Measurements from ENCODE around the gene PI4KB.
A peak's percentile ranks its signal among the peaks of the same experiment; 100 is the strongest.

The PI4KB gene

DNA sequence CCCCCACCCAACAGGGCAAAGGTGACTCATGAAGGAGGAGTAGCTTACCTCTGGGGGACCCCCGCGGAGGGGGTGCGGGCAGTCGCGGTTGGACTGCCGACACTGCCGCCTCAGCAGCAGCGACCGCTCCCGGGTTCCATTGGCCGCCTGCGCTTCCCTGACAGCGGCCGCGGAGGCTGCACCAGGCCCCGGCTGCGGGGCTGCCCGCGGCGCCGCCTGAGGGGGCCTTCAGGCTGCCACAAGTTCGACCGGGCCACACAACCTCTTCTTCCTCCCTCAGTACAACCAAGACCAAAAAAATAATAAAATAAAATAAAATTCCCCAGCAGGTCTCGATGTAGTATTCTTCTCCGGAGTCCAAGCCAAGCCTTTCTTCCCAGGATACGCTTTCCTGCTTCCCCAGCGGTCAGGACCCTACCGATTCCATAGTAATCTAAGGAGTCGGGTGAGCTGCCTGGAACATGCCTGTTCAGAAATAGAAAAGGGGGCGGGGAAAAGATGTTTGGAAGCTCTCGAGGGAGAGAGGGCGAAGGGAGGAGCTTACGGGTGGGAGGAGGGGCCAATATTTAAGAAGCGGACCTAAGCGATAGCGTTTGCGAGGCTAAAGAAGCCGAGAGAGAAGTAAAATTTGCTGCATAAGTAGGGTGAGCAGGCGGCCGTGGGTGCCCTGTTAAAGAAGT is at the start of gene PI4KB:
PI4KB (minus strand) TSS at position 194 of the 680 bp plus-strand sequence. CDS start 10,935 bp downstream, outside the sequence.
- H3K36me3 Mint-ChIP-seq = peaks cover 46% of the 10 kb centered on the region
- peaks cover 39% of the 10 kb centered on the region for H3K4me1 Mint-ChIP-seq
- no peaks in the 10 kb centered on the region for H3K9me3 Mint-ChIP-seq
- H3K27ac Mint-ChIP-seq = peak within 1 kb of the TSS; percentile 96
- peak within 1 kb of the TSS; percentile 88 for H3K4me3 Mint-ChIP-seq
- DNase-seq (ENCODE audit: low spot score in 2 of 2) (peak; percentile 65 to 93), ATAC-seq (peak; percentile 94)

DNA sequence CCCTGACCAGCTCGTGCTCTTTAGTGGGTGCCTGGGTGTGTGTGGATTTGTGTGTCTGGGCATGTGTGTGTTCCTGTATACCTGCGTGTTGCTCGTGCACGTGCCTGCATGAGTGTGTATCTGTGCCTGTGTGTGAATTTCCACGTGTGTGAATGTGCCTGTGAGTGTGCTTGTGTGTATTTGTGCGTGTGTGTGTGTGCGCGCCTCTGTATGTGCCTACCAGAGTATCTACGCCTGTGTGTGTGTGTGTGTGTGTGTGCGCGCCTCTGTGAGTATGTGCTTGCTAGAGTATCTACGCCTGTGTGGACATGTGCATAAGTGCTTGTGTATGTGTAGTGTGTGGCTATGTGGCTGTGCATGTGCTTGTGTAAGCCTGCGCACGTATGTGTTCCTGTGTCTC is 46.0 kb upstream of the PI4KB start:
- Mint-ChIP-seq H3K9me3 (no peaks in the 10 kb centered on the region), H3K36me3 (no peaks in the 10 kb centered on the region), H3K4me3 (no peak overlapping the region), H3K4me1 (no peaks in the 10 kb centered on the region), H3K27ac (no peak overlapping the region)
- DNase-seq (ENCODE audit: low spot score in 2 of 2) = no peak
- ATAC-seq = no peak

DNA sequence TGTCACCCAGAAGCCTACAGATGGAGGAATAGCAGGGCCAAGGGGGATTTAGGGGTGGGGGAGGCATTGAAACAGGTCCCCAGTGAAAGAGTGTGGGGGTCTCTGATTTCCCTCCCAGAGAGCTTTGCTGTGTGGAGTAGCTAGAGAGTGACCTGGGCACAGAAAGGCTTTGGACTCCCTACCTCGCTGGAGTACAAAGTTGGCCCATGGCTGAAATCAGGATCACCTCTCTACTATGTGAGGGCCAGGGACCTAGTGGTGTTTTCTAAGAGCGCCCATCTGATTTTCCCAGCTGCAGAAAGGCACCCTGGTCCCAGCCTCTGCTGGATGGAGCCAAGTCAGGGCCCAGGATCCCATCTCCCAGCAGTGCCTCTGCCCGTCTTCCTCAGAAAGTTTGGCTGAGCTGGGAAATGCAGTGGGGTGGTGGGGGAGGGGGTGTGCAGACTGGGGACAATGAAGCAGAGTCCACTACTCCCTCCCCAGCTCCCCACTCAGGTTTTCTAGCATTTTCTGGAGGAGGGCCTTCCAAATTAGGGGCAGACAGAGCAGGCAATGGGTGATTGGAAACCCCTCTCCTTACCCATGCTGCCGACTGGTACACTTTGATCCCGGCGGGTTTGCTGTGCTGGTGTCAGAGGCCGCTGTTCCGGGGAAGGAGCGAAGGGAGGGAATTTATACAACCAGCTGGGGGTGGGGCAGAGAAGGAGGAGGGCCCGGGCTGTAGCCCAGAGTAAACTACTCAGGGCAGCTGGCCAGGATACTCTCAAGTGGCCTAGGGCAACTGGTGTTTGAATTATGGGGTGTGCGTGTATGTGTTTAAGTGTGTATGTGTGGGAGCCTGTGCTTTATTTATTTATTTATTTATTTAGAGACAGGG is 45.1 kb upstream of the PI4KB start, which contains the start of gene SELENBP1:
SELENBP1 (minus strand) TSS at position 648 of the 877 bp plus-strand sequence; CDS start at position 584, 64 bp downstream.
- no peak within 1 kb of the TSS for H3K27ac Mint-ChIP-seq
- no peaks in the 10 kb centered on the region for H3K4me1 Mint-ChIP-seq
- no peaks in the 10 kb centered on the region for H3K9me3 Mint-ChIP-seq
- ATAC-seq (no peak), DNase-seq (ENCODE audit: low spot score in 2 of 2) (no peak)
- no peak within 1 kb of the TSS for H3K4me3 Mint-ChIP-seq
- no peaks in the 10 kb centered on the region for H3K36me3 Mint-ChIP-seq

DNA sequence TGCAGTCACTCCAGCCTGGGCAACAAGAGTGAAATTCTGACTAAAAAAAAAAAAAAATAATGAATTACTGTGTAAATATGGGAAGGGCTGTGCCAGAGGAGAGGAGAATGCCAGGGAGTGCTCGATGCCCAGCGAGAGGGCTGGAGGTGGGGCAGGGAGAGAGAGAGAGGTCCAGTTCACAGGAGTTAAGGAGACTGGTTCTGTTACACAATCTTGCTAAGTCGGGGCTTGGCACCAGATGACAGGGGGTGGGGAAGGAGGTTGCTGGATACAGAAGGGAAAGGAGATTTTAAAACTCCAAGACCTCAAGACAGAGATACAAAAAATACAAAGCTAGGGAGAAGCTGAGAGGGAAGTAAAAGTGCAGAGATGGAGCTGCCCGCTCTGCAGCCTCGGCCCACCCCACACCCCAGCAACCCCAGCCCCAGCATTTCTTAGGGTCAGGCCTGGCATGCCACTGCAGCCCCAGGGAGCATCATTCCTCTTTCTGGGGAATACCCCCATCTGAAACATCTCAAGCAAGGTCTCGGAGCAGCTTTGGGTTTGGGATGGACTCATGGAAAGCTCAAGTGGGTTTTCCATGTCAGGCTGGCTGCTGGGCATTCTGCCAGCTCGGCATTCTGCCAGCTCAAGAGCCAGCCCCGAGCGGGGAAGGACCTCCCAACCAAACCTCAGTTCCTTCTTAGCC is 44.3 kb upstream of the PI4KB start:
- Mint-ChIP-seq H3K27ac (no peak overlapping the region), H3K4me1 (no peaks in the 10 kb centered on the region), H3K9me3 (no peaks in the 10 kb centered on the region), H3K36me3 (no peaks in the 10 kb centered on the region), H3K4me3 (no peak overlapping the region)
- ATAC-seq (no peak), DNase-seq (ENCODE audit: low spot score in 2 of 2) (no peak)

DNA sequence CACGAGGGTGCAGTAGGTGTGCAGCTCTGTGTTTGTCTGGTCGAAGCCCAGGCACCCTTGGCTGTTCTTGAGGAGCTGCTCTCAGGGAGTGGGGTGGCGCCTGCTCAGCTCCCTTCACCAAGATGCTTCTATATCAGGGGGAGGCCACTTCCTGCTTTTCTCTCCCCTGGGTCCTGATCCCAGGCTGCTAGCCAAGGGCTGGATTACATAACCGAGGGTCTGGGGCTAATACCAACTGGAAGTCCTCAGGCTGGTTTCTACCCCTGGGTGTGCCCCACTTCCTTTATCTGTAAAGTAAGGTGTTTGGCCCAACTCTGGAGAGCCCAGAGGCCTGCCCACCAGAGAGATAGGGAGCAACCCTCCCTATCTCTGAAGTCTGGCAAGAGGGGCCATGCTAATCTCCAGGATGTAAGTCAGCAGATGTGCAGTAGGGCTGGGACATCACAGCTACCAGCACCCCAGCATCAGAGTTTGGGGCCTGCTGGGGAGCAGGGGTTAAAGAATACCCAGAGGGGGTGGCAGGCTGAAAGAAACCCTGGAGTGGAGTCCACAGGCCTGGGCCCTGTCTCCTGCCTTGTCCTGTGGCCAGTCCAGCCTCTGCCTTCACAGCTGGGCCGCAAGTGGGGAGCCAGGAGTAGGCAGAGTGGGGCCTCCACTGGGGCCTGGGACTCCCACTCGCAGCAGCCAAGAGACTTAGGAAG is 43.1 kb upstream of the PI4KB start:
- no peaks in the 10 kb centered on the region for H3K4me1 Mint-ChIP-seq

DNA sequence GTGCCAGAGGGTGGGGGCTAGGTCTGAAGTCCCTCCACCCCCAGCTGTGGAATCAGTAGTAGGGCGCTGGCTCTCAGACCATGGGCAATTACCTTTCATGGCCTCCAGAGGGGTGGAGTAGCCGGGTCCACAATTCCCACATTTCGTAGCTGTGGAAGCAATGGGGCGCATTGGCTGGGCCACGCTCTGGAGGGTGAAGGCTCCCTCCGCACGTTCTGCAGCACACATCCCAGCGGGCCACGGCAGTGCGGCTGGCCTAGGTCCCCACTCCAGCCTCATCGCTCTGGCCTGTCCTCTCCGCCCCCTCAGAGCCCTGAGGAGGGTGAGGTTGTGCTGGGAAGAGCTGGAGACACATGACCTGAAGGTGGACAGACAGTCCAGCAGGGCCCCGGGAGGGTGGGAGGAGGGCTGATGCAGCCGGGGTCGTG is 42.4 kb upstream of the PI4KB start:
- DNase-seq (ENCODE audit: low spot score in 2 of 2) (no peak), ATAC-seq (no peak)
- no peaks in the 10 kb centered on the region for H3K4me1 Mint-ChIP-seq
- no peaks in the 10 kb centered on the region for H3K36me3 Mint-ChIP-seq
- no peaks in the 10 kb centered on the region for H3K9me3 Mint-ChIP-seq
- H3K27ac Mint-ChIP-seq = no peak overlapping the region
- no peak overlapping the region for H3K4me3 Mint-ChIP-seq

More for the DNA sequence above, 43.1 kb upstream of the PI4KB start:
- DNase-seq (ENCODE audit: low spot score in 2 of 2) = no peak
- Mint-ChIP-seq H3K27ac (peak overlapping the region; percentile 23), H3K9me3 (no peaks in the 10 kb centered on the region), H3K36me3 (no peaks in the 10 kb centered on the region), H3K4me3 (no peak overlapping the region)
- ATAC-seq = no peak

DNA sequence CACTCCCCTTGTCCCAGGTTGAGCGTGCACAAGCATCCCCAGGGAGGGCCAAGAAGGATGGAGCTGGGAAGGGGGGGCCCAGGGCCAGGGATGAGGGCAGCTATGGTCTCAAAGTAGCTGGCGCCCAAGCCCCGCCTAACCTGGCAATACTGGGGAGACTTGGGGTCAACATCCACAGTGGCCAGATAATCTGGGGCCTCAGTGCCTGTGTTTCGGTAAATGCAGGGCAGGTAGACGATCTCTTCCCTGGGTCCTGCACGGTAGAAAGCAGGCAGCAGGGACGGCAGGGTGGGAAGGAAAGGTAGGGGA is 42.0 kb upstream of the PI4KB start:
- Mint-ChIP-seq H3K4me1 (no peaks in the 10 kb centered on the region), H3K4me3 (no peak overlapping the region), H3K27ac (no peak overlapping the region), H3K36me3 (no peaks in the 10 kb centered on the region), H3K9me3 (no peaks in the 10 kb centered on the region)
- DNase-seq (ENCODE audit: low spot score in 2 of 2) (no peak), ATAC-seq (no peak)

DNA sequence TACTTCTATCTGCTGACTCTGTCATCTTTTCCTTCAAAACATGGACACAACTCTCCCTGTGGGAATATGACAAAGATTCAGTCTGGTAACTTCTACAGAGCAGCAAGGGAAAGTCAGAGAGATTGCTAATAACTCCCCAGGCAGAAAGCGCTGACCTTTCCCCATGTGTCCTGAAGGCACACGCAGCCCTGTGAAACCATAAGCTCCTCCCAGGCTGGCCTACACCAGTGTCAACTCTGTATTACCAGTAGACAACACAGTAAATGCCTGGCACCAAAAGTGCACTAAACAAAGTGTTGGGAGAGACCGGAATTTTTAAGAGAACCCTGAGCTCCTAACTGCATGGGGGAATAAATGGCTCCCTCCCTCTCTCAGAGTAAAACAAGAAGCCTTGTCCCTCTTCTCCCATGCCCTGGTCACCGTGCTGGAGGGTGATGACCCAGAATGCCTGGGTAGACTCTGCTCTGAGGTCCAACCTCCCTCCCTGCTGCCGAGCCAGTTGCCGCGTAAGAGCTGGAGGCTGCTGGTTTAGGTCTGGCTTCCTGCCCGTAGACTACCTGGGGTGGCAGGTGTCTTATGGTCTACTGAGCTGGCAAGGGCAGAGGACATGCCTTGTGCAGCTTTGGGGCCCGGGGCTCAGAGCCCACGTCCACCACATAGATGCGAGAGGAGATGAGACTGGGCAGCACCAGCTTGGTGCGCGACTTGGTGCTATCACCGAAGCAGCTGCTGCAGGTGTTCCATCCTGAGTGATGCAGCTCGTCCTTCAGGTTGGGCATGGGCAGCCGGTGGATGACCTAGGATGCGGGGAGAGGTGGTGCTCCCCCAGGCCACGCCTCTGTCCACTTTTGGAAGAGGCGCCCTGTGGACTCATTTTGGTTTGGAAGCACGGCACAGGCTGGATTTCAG is 41.4 kb upstream of the PI4KB start:
- H3K4me3 Mint-ChIP-seq = no peak overlapping the region
- ATAC-seq (no peak), DNase-seq (ENCODE audit: low spot score in 2 of 2) (no peak)
- H3K9me3 Mint-ChIP-seq = no peaks in the 10 kb centered on the region
- H3K4me1 Mint-ChIP-seq = no peaks in the 10 kb centered on the region
- no peak overlapping the region for H3K27ac Mint-ChIP-seq
- no peaks in the 10 kb centered on the region for H3K36me3 Mint-ChIP-seq

DNA sequence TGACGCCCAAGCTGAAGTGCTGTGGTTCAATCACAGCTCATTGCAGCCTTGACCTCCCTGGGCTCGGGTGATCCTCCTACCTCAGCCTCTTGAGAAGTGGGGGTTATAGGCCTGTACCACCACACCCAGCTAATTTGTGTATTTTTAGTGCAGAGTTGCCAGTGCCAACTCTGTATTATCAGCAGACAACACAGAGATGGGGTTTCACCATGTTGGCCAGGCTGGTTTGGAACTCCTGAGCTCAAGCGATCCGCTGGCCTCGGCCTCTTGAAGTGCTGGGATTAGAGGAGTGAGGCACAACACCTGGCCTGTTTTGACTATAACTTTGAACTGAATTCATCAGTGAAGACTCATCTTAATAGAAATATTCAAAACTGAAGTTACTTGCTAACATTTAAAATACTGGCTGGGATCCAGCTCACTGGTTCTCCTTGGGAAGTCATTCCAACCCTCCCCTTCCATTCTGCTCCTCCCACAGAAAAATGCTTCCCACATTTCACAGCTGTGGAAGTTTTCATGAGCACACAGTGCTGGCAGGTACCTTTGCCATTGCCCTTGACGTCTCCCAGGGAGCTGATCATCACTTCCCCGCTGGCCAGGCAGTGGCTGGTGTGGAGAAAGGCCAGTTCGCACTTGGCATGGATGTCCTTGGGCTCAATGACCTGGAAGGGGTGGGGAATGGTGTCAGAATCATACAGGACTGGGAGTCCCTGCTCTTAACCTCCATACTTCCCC is 40.6 kb upstream of the PI4KB start:
- H3K9me3 Mint-ChIP-seq = no peaks in the 10 kb centered on the region
- H3K4me3 Mint-ChIP-seq = no peak overlapping the region
- no peak overlapping the region for H3K27ac Mint-ChIP-seq
- ATAC-seq (no peak), DNase-seq (ENCODE audit: low spot score in 2 of 2) (no peak)
- no peaks in the 10 kb centered on the region for H3K36me3 Mint-ChIP-seq
- no peaks in the 10 kb centered on the region for H3K4me1 Mint-ChIP-seq

DNA sequence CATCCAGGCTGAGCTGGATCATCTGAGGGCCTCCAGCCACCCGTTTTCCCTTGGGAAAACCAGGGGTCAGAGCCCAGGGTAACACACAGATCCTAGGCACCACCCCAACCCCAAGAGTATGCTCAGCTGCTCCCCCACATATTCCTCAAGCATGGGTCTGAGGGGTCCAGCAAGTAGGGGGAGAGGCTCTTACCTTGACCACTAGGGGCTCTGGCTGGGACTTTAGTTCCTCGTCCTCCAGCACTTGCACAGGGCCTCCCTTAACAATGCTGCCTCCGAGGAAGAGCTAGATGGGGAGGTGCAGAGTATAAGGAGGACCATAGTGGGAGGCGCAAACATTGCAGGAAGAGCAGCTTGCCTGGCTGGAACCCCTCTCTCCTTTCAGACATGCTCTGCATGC is 37.8 kb upstream of the PI4KB start:
- no peak for ATAC-seq
- H3K9me3 Mint-ChIP-seq = peaks cover 4% of the 10 kb centered on the region
- H3K4me1 Mint-ChIP-seq = no peaks in the 10 kb centered on the region
- no peak overlapping the region for H3K4me3 Mint-ChIP-seq
- H3K36me3 Mint-ChIP-seq = no peaks in the 10 kb centered on the region
- no peak for DNase-seq (ENCODE audit: low spot score in 2 of 2)
- H3K27ac Mint-ChIP-seq = no peak overlapping the region

DNA sequence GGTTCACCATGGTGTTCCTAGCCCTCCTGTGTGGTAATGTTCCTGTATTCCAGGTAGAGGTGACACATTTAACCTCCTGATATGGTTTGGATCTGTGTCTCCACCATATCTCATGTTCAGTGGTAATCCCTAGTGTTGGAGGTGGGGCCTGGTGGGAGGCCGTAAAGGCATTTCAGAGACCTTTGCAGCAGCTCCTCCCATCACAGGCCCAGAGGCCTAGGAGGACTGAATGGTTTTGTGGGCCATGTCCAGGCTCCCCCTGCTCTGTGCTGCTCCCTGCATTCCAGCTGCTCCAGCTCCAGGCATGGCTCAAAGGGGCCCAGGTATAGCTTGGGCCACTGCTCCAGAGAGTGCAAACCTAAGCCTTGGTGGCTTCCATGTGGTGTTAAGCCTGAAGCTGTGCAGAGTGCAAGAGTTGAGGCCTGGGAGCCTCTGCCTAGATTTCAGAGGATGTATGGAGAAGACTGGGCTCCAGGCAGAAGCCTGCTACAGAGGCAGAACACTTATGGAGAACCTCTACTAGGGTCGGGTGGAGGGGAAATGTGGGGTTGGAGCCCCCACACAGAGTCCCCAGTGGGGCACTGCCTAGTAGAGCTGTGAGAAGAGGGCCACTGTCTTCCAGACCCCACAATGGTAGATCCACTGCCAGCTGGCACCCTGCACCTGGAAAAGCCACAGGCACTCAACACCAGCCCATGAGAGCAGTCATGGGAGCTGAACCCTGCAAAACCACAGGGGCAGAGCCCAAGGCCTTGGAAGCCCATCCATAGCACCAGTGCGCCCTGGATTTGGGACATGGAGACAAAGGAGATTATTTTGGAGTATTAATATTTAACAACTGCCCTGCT is 35.3 kb upstream of the PI4KB start:
- Mint-ChIP-seq H3K4me3 (no peak overlapping the region), H3K9me3 (peaks cover 4% of the 10 kb centered on the region), H3K4me1 (no peaks in the 10 kb centered on the region), H3K27ac (peak overlapping the region; percentile 30), H3K36me3 (no peaks in the 10 kb centered on the region)
- DNase-seq (ENCODE audit: low spot score in 2 of 2) = no peak
- ATAC-seq = no peak

DNA sequence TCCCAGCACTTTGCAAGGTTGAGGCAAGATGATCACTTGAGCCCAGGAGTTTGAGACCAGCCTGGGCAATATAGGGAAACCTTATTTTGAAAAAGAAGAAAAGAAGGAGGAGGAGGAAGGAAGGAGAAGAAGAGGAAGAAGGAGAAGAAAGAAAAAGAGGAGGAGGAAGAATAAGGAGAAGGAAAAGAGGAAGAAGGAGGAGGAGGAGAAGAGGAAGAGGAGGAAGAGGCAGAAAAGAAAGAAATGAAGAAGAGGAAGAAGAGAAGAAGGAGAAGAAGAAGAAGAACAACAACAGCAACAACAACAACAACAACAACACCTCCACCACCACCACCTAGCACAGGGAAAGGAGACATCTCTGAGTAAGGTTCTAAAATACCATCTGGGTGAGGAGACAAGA is 34.7 kb upstream of the PI4KB start:
- no peak for DNase-seq (ENCODE audit: low spot score in 2 of 2)
- H3K9me3 Mint-ChIP-seq = peaks cover 4% of the 10 kb centered on the region
- no peaks in the 10 kb centered on the region for H3K4me1 Mint-ChIP-seq
- no peak for ATAC-seq
- peak overlapping the region; percentile 30 for H3K27ac Mint-ChIP-seq
- no peak overlapping the region for H3K4me3 Mint-ChIP-seq
- H3K36me3 Mint-ChIP-seq = no peaks in the 10 kb centered on the region

DNA sequence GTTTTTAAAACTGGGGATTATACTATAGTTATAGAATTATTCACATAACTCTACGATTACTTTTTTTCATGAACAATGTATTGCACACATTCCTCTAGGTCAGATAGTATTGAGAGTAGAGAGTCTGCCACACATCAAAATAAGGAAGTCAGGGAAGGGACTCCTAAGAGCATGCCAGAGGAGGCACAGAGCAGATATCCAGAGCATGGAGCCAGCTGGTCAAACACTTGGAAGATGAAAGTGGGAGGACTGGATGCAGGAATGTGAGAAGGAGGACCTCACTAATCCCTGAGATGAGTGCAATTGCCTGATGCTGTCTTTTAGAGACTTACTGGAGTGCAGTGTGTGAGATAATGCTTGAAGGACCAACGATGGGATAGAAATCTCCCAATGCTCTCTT is 29.5 kb upstream of the PI4KB start:
- DNase-seq (ENCODE audit: low spot score in 2 of 2) (no peak), ATAC-seq (no peak)
- H3K9me3 Mint-ChIP-seq = peaks cover under 1% of the 10 kb centered on the region
- no peaks in the 10 kb centered on the region for H3K4me1 Mint-ChIP-seq
- H3K27ac Mint-ChIP-seq = no peak overlapping the region
- no peak overlapping the region for H3K4me3 Mint-ChIP-seq
- H3K36me3 Mint-ChIP-seq = no peaks in the 10 kb centered on the region
